DMS53 treated with DMSO at 0.1 percent for 48 hours (cell line): ENCODE data around the gene ZMIZ1.
A peak's percentile ranks its signal among the peaks of the same experiment; 100 is the strongest.

Experiments used
- DNase-seq: peaks from one replicate; lab custom pipeline; 2025; ENCODE audit not compliant: unreplicated experiment; lab: John Stamatoyannopoulos, UW

The ZMIZ1 gene, protein sequence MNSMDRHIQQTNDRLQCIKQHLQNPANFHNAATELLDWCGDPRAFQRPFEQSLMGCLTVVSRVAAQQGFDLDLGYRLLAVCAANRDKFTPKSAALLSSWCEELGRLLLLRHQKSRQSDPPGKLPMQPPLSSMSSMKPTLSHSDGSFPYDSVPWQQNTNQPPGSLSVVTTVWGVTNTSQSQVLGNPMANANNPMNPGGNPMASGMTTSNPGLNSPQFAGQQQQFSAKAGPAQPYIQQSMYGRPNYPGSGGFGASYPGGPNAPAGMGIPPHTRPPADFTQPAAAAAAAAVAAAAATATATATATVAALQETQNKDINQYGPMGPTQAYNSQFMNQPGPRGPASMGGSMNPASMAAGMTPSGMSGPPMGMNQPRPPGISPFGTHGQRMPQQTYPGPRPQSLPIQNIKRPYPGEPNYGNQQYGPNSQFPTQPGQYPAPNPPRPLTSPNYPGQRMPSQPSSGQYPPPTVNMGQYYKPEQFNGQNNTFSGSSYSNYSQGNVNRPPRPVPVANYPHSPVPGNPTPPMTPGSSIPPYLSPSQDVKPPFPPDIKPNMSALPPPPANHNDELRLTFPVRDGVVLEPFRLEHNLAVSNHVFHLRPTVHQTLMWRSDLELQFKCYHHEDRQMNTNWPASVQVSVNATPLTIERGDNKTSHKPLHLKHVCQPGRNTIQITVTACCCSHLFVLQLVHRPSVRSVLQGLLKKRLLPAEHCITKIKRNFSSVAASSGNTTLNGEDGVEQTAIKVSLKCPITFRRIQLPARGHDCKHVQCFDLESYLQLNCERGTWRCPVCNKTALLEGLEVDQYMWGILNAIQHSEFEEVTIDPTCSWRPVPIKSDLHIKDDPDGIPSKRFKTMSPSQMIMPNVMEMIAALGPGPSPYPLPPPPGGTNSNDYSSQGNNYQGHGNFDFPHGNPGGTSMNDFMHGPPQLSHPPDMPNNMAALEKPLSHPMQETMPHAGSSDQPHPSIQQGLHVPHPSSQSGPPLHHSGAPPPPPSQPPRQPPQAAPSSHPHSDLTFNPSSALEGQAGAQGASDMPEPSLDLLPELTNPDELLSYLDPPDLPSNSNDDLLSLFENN

GRCh38 chr10:79068562-79069324 is at the start of gene ZMIZ1:
Gene ZMIZ1 (plus strand): TSS chr10:79068966. CDS start chr10:79201633, 132,667 bp downstream.
- peak; percentile 92 for DNase-seq

DNA sequence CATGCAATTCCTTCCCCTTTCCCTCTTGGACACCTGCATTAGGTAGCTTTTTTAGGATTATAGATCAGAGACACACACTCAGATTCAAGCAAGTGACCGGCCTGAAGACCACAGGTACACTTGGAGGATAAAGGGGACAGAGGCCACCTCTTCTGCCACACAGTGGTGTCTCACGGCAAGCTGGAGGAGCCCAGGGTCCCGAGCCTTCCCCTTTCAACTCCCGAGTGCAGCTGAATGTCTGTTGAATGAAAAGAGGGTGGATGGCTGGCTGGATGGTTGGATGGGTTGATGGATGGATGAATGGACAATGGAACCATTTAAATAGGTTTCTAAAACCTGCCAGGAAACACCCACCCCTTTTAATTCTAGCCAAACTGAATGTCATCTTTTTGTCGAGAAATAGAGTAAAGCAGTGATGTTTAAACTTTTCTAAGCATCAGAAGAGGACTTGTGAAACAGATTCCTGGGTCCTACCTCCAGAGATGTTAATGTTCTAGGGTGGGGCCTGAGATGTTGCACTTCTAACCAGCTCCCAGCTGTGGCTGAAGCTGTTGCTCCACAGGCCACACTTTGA is 49.2 kb upstream of the ZMIZ1 start:
- DNase-seq: no peak

DNA sequence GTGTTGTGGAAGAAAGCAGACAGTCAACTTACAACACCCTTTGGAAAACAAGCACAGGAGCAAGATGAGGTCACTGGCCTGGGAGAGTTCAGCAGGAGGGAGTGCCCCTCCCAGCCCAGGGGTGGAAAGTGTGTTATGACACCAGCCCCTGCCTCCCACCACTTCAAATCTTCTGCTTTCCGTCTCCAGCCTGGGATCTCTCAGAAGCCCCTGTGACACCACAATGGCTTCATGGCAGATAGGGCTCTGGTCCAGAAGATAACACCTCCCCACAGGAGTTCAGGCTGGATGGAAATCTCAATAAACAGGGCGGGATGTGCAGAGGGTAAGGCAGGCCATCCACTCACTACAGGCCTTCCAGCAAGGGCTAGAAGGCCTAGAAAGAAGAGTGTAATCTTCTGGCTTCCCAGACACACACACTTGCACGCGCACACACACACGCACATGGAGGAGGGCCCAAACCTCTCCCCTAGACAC is 48.7 kb upstream of the ZMIZ1 start:
- DNase-seq: no peak

GRCh38 chr10:79020605-79021004 is 48.2 kb upstream of the ZMIZ1 start:
- DNase-seq: no peak

DNA sequence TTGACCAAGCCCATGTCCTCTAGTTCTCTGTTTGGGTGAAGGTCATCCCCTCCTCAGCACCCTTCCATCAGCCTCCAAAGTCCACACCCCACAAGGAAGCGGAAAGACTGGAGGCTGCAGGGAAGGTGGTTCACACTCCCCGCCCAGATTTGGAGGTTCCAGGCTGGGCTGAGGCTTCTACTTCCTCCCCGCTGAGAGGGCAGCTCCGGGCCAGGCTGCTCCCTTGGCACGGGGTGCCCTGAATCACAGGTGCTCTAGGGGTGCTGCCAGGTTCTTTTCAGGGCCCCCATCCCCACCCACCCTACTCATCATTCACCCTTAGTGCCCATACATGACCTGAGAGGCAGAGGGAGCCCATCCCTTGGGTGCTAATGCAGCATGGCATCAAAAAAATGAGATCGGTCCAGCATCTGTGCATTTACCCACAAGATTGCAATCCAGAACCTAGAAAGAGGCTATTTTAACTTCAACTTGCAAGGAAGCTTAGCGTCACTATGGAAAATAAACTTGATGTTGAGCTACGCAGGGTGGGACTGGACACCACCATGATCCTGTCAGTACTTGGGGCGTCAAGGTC is 47.3 kb upstream of the ZMIZ1 start:
- no peak for DNase-seq

GRCh38 chr10:79021948-79022499 is 46.7 kb upstream of the ZMIZ1 start:
- DNase-seq: no peak

DNA sequence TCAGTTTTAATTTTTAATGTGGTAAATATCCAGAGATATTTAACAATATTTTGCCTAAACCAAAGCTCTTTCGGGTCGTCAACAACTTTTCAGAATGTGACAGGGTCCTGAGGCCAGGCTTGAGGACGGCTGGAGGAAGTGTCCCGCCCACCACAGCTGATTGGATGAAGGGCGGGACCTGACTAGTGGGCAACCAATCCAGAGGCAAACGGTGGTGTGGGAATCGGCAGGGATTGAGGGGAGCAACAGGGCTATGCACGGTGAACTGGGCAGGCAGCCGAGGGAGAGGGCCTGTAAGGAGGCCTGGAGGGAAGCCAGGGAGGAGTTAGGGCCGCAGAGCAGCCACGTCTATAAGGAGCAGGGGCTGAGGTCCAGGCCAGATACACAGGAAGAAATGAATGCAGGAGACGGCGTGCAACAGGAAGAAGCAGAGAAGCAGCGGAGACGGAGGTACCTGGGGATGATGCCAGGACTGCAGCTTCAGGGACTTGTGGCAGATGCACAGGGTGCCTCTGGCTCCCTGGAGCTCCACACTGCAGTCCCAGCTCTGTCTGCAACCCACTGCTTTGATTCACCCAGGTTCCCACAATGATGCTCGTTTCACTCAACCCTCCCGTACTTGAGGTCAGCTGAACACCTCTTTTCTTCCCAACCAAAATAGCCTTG is 46.1 kb upstream of the ZMIZ1 start:
- DNase-seq: no peak

- DNase-seq: peak; percentile 41
Measured at GRCh38 chr10:79023240-79024162, 45.3 kb upstream of the ZMIZ1 start.

GRCh38 chr10:79024296-79024695 is 44.5 kb upstream of the ZMIZ1 start:
- DNase-seq: no peak

DNA sequence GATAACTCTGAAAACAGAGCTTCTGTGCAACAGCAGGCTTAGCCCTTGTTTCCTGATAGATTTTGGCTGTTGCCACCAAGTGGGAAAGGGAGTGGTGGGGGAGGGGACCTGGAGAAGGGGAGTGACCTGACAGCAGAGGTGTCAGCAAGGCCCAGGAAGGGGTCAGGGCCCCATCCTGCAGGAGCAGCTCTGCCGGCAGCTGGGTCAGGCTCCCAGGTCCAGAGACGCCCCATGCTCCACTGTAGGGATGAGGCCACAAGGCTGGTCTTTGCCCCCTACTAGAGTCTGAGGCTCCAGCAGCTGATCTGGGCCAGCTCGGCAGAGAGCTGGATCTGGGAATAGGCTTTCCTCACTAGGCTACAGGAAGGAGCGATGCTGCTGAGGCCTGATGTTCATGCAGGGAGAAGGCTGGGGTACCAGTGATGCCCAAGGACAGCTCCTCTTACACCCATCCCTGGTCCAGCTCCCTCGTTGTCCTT is 44.0 kb upstream of the ZMIZ1 start:
- no peak for DNase-seq

DNA sequence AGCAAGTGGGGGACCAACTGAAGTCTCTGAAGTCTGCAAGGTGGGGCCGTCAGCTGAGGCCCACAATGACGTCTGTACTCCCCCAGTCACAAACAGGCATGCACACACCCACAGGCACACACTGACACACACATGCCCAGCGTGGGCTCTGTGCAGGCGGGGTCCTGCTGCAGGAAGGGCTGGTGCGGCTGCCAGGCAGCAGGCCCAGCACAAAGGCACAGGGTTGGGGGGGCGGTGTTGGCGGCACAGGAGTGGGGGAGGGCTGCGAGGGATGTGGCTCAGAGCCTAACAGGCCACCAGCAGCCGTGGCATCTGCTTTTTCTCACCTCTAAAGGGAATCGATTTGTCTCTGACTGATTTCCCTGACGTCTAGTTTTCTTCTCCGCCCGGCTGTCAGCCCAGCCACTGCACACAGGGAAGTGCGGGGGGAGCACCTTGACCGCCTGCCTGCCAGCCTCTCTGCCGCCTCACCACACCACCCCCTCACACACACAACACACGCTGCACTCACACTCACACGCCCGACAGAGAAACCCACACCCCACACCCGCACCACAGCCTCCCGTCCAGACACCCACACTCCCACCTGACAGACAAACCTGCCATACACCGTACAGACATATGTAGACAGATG is 43.5 kb upstream of the ZMIZ1 start:
- DNase-seq: no peak

DNA sequence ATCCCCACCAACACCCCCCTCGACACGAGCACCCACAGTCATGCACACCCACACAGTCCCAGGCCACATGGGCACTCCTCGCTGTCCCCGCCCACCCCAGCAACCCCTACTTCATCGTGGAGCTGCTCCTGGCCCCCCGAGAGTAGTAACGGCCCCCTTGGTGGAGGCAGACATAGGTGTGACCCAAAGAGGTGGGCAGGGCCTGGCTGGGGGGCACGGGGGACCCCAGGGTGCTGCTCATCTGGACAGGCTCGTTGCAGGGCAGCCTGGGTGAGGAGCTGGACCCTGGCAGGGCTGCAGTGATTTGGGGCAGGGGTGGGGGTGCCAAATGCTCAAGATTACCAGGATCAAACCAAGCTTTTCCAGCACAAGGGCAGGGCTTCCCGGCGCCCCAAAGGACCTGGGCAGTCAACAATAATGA is 42.4 kb upstream of the ZMIZ1 start:
- DNase-seq: no peak

DNA sequence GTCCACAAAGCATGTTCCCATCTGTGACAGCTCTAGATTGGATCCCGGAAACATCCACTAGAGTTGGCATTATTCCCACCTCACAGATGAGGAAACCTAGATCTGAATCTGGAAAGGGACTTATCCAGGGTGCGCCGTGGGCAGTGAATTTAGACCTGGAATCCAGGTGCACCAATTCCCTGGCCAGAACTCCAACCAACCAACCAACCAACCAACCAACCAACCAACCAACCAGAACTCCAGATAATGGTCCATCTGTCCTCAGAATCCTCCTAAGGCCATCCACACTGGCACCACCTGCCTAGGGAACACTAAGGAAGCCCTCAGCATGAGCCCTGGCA is 42.0 kb upstream of the ZMIZ1 start:
- DNase-seq: no peak

DNA sequence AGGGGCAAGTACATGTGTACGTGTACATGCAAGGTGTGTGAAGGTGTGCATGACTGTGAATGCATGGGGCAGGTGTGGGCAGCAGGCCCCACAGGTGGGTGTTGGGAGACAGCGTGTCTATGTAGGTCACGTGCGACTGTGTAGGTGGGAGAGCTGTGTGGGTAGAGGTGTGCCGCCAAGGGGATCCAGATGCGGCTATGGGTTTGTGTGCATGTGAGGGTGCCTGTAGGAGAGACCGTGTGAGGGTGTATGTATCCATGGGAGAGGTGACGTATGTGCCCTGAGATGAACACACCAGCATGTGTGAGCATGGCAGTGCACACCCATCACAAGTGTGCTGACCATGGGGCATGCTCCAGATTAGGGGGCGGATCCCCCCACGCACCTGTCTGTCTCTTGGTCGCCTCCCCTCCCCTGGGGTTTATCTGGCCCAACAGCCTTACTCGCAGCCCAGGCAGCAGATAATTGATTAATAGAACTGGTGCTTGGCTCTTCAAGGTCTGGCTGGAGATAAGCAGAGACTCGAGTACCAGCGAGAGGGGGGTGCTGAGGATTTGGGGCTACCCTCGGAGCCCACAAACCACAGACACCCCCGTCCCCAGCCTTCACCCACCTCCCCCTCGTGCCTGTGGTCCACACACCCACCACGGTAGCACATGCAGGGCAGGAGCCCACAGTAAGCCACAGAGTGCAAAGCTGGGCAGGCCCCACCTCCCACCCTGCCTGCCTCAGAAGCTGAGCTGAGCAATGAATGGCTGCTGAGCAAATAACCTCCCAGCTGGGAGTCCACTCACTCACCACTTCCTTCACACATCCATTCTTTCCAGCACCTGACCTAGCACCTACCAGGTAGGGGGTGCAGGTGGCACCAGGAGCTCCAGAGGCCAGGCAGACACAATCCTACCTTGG is 41.4 kb upstream of the ZMIZ1 start:
- peak; percentile 27 for DNase-seq

DNA sequence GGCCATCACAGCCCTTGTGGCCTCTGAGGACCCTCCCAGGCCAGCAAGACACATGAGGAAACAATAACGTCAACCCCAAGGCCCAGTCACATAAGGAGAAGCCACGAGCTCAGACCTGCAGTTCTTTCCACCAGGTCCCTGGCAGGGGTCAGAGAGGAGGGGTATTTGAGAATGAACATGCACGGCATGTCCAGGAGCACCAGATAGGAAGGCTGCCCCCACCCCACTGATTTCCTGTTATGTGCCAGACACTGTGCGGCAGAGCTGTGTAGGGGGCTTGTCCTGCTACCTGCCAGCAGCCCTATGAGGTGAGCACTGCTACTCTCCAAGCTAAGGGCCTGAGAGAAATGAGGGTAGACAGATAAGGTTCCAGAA is 40.7 kb upstream of the ZMIZ1 start:
- DNase-seq: no peak

DNA sequence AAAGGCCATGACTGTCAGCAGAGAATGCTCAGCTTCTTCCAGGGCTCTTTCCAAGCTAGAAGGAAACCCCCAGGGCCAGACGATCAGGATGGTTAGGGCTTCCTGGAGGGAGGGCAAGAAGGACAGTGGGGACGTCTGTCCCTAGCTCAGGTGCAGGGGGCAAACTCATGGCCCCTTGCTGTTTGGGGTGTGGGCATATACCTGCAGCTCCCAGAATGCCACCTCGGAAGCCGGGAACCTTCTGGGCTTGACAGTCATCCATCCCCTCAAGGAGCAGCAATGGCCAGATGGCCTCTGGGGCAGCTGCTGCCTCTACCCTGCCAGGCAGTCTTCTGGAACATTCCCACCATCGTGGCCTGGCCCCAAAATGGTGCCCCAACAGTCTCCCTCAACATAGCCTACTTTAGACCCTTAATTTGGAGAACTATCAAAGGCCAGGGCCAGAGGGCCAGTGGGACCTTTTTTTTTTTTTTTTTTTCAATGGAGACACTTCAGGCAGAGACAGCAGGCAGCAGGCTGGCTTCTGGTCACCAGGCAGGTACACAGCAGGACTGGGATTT is 40.2 kb upstream of the ZMIZ1 start:
- no peak for DNase-seq
